ENCODE measurements around the gene EPX.

Gene EPX

GRCh38 chr17:58195518-58196123, 3.1 kb downstream of the EPX start:
- Mint-ChIP-seq H3K36me3 (no peaks in the 10 kb centered on the region), H3K4me1 (peaks cover 3% of the 10 kb centered on the region), H3K27ac (no peak overlapping the region), H3K27me3 (peaks cover 22% of the 10 kb centered on the region), H3K4me3 (no peak overlapping the region), H3K9me3 (no peaks in the 10 kb centered on the region)
- no peak for ATAC-seq (ENCODE audit: low read depth)
- no peak for DNase-seq (ENCODE audit: low spot score in 2 of 2)

DNA sequence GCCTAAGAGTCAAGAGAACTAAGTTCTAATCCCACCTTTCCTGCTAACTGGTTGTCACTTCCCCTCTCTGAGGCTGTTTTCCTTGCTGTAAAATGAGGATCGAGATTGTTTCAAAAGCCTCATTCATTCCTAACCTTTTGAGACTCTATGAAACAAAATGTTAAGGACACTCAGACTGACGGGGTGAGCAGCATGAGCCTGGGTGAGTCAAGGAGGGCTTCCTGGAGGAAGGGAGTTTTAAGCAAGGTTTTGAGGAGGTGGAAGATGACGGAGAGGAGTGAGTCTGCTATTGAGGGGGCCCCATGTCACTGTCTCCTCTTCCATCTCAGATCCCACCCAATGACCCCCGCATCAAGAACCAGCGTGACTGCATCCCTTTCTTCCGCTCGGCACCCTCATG, 4.1 kb downstream of the EPX start:
- H3K27me3 Mint-ChIP-seq, result peaks cover 19% of the 10 kb centered on the region
- no peaks in the 10 kb centered on the region for H3K9me3 Mint-ChIP-seq
- no peaks in the 10 kb centered on the region for H3K36me3 Mint-ChIP-seq
- peaks cover 3% of the 10 kb centered on the region for H3K4me1 Mint-ChIP-seq
- DNase-seq (ENCODE audit: low spot score in 2 of 2) (no peak), ATAC-seq (ENCODE audit: low read depth) (no peak)
- no peak overlapping the region for H3K27ac Mint-ChIP-seq
- no peak overlapping the region for H3K4me3 Mint-ChIP-seq

DNA sequence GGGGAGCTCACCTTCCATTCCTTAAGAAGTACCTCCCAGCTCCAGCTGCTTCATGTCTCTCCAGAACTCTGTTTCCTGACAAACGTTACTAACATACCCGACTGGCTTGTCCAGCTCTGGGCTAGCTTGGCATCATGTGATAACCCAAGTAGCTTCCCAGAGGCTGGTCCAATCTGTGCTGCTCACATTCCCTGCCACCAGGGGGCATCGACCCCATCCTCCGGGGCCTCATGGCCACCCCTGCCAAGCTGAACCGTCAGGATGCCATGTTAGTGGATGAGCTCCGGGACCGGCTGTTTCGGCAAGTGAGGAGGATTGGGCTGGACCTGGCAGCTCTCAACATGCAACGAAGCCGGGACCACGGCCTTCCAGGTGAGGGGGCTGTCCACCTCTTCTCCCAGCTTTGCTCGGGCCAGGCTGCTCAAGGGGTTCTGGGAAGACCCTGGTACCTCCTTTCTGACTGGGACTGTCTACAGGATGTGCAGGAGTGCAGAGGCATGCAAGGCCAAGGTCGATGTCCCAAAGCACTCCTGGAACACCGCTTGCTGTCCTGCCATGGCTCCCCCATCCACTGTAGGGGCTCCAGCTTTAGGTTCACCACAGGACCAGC, 7.6 kb downstream of the EPX start:
- Mint-ChIP-seq H3K9me3 (no peaks in the 10 kb centered on the region), H3K4me3 (no peak overlapping the region), H3K27ac (no peak overlapping the region), H3K36me3 (peaks cover under 1% of the 10 kb centered on the region), H3K27me3 (peaks cover 14% of the 10 kb centered on the region), H3K4me1 (peaks cover 3% of the 10 kb centered on the region)
- ATAC-seq (ENCODE audit: low read depth) (peak; percentile 89), DNase-seq (ENCODE audit: low spot score in 2 of 2) (peak; percentile 46 to 47)

- ATAC-seq (ENCODE audit: low read depth) (no peak), DNase-seq (ENCODE audit: low spot score in 2 of 2) (no peak)
- Mint-ChIP-seq H3K27me3 (peaks cover 5% of the 10 kb centered on the region), H3K4me1 (peaks cover 3% of the 10 kb centered on the region), H3K9me3 (no peaks in the 10 kb centered on the region), H3K4me3 (no peak overlapping the region), H3K27ac (no peak overlapping the region), H3K36me3 (peaks cover 6% of the 10 kb centered on the region)
Observed at GRCh38 chr17:58202859-58203258, 10.3 kb downstream of the EPX start.

- Mint-ChIP-seq H3K9me3 (no peaks in the 10 kb centered on the region), H3K4me1 (peaks cover 3% of the 10 kb centered on the region)
- DNase-seq (ENCODE audit: low spot score in 2 of 2), result no peak
Observed at GRCh38 chr17:58204796-58205195, 12.3 kb downstream of the EPX start.

DNA sequence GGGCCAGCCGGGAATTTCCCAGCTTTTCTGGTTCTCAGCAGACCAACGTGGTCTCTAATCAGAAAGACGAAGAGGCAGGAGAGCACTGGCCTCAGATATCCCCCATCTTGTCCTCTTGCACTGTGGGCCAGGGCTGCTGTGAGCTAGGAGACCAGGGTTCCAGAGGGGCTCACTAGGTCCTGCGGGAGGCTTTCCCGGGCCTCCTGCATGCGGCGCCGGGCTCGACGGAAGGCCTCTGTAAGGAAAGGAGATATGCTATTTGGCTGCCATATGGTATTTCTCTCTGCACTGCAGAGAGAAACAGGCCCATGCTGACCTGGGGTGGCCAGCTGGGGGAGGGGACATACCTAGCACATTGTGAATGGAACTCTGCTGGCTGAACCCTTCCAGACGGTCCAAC, 13.4 kb downstream of the EPX start:
- Mint-ChIP-seq H3K36me3 (peaks cover 20% of the 10 kb centered on the region), H3K27ac (no peak overlapping the region), H3K4me3 (no peak overlapping the region), H3K9me3 (no peaks in the 10 kb centered on the region), H3K27me3 (no peaks in the 10 kb centered on the region), H3K4me1 (no peaks in the 10 kb centered on the region)
- DNase-seq (ENCODE audit: low spot score in 2 of 2), result no peak
- no peak for ATAC-seq (ENCODE audit: low read depth)

More at GRCh38 chr17:58204796-58205195, 12.3 kb downstream of the EPX start:
- Mint-ChIP-seq H3K36me3 (peaks cover 14% of the 10 kb centered on the region), H3K4me3 (no peak overlapping the region), H3K27me3 (peaks cover 2% of the 10 kb centered on the region), H3K27ac (no peak overlapping the region)
- no peak for ATAC-seq (ENCODE audit: low read depth)

GRCh38 chr17:58207451-58207850, 14.9 kb downstream of the EPX start:
- DNase-seq (ENCODE audit: low spot score in 2 of 2) (no peak), ATAC-seq (ENCODE audit: low read depth) (no peak)
- H3K4me1 Mint-ChIP-seq, result peaks cover 2% of the 10 kb centered on the region
- H3K4me3 Mint-ChIP-seq, result no peak overlapping the region
- H3K27ac Mint-ChIP-seq, result no peak overlapping the region
- H3K9me3 Mint-ChIP-seq, result no peaks in the 10 kb centered on the region
- H3K27me3 Mint-ChIP-seq, result no peaks in the 10 kb centered on the region
- H3K36me3 Mint-ChIP-seq, result peaks cover 23% of the 10 kb centered on the region

DNA sequence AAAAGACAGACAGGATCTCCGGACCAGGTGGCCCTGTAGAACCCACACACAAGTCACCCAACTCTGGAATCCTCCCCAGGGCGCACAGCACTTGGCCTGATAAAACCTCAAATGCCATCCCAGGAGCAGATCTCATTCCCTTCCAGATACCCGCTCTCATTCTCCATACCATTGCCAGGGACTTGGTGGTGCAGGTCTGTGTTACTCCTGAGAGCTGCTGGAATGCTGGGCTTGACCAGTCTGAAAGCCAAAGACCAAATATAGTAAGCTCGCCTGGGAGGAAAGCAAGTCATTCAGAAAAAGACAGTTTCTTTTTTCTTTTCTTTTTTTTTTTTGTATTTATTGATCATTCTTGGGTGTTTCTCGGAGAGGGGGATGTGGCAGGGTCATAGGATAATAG, 15.8 kb downstream of the EPX start:
- H3K36me3 Mint-ChIP-seq, result peaks cover 26% of the 10 kb centered on the region
- no peak overlapping the region for H3K4me3 Mint-ChIP-seq
- ATAC-seq (ENCODE audit: low read depth) (no peak), DNase-seq (ENCODE audit: low spot score in 2 of 2) (no peak)
- H3K27me3 Mint-ChIP-seq, result no peaks in the 10 kb centered on the region
- H3K9me3 Mint-ChIP-seq, result no peaks in the 10 kb centered on the region
- H3K4me1 Mint-ChIP-seq, result peaks cover 2% of the 10 kb centered on the region
- no peak overlapping the region for H3K27ac Mint-ChIP-seq

DNA sequence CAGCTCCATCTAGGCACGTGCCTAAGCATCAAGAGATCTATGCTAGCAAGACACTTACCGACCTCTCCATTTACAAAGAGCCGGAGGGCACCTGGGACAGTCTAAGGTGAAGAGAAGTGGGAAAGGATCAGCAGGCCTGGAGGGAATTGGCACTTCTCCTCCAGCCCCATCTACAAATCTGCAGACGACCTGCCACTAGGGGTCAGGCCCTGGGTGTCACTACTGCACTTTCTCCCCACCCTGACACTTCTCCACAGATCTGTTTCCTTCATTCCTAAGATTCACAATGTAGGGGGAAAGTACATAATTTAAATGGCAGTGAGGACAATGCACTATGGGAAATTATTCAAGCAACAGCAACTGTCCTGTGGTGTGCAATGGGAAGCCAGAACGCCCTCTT, 18.4 kb downstream of the EPX start:
- H3K36me3 Mint-ChIP-seq, result peaks cover 28% of the 10 kb centered on the region
- no peaks in the 10 kb centered on the region for H3K9me3 Mint-ChIP-seq
- peaks cover 2% of the 10 kb centered on the region for H3K4me1 Mint-ChIP-seq
- no peak overlapping the region for H3K27ac Mint-ChIP-seq
- no peak overlapping the region for H3K4me3 Mint-ChIP-seq
- no peak for DNase-seq (ENCODE audit: low spot score in 2 of 2)
- H3K27me3 Mint-ChIP-seq, result no peaks in the 10 kb centered on the region
- no peak for ATAC-seq (ENCODE audit: low read depth)

DNA sequence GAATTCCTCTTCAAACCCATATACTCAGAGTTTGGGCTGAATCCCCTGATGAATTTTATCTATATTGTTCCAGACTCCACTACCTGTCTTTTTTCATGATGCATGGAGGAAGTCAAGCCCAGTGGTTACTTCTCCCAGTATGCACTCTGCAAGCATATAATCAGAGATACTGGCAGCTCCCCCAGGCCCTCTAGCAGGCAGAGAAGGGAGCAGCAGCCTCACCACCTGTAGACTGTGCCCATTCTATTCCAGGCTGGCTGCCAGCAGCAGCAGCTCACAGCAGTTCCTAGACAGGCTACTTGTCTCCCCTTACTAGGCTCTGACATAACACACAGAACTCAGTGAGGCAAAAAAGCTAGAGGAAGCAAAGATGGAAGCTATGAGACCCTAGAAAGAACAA, 23.2 kb downstream of the EPX start:
- Mint-ChIP-seq H3K4me1 (peaks cover 18% of the 10 kb centered on the region), H3K9me3 (no peaks in the 10 kb centered on the region), H3K36me3 (peaks cover 10% of the 10 kb centered on the region), H3K4me3 (no peak overlapping the region), H3K27me3 (no peaks in the 10 kb centered on the region), H3K27ac (peak overlapping the region; percentile 100)
- ATAC-seq (ENCODE audit: low read depth) (no peak), DNase-seq (ENCODE audit: low spot score in 2 of 2) (no peak)

- Mint-ChIP-seq H3K9me3 (no peaks in the 10 kb centered on the region), H3K27me3 (no peaks in the 10 kb centered on the region), H3K4me3 (peak overlapping the region; percentile 34), H3K36me3 (peaks cover 7% of the 10 kb centered on the region), H3K27ac (peak overlapping the region; percentile 100), H3K4me1 (peaks cover 18% of the 10 kb centered on the region)
- no peak for DNase-seq (ENCODE audit: low spot score in 2 of 2)
- ATAC-seq (ENCODE audit: low read depth), result no peak
Observed at GRCh38 chr17:58217766-58218165, 25.2 kb downstream of the EPX start.

DNA sequence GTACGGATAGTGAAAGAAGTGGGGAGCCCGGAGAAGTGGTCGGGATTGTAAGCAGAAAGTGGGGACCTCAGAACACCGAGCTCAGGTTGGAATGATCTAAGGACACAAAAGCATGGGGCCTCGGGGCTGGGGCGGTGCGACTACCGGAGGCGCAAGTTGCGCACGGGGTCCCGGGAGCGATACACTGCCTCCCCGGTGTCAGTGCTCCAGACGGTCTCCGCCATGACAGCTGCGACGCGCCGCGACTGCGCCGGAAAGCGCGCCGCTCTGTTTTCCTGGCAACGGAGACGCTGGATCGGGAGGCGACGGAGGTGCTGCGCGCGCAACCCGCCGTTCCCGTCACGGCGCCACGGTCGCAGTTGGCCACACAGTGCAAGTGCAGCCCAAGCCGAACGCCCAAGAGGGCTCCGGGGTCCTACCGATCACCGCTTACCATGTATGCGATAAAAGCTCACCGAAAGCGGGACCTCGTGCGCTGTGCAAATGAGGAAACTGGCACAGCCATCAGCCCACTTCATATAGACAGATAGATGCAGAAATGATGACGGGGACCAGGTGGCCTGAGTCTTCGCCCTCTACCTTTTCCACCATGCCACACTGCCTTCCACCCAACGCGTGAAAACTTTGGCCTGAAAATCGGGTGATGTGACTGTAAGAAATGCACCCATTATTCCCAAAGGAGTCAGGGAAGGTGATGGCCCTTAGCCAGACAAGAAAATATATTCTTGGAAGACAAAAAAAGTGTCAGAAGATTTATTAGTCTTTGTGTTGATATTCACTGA, 26.7 kb downstream of the EPX start, which contains the start of gene MKS1:
Gene MKS1 (minus strand): TSS at position 249 of the 782 bp plus-strand sequence. CDS start 25 bp downstream, at position 224.
- DNase-seq (ENCODE audit: low spot score in 2 of 2), result peak; percentile 90 to 92
- H3K9me3 Mint-ChIP-seq, result no peaks in the 10 kb centered on the region
- no peaks in the 10 kb centered on the region for H3K36me3 Mint-ChIP-seq
- peak; percentile 90 for ATAC-seq (ENCODE audit: low read depth)
- peak within 1 kb of the TSS; percentile 93 for H3K4me3 Mint-ChIP-seq
- peaks cover 18% of the 10 kb centered on the region for H3K4me1 Mint-ChIP-seq
- H3K27me3 Mint-ChIP-seq, result peaks cover 2% of the 10 kb centered on the region
- H3K27ac Mint-ChIP-seq, result peak within 1 kb of the TSS; percentile 100

- H3K4me3 Mint-ChIP-seq, result peak overlapping the region; percentile 93
- H3K27me3 Mint-ChIP-seq, result peaks cover 2% of the 10 kb centered on the region
- peaks cover 18% of the 10 kb centered on the region for H3K4me1 Mint-ChIP-seq
- peak overlapping the region; percentile 100 for H3K27ac Mint-ChIP-seq
- no peaks in the 10 kb centered on the region for H3K36me3 Mint-ChIP-seq
- ATAC-seq (ENCODE audit: low read depth), result no peak
- DNase-seq (ENCODE audit: low spot score in 2 of 2), result no peak
- no peaks in the 10 kb centered on the region for H3K9me3 Mint-ChIP-seq
Observed at GRCh38 chr17:58219789-58220183, 27.3 kb downstream of the EPX start.

DNA sequence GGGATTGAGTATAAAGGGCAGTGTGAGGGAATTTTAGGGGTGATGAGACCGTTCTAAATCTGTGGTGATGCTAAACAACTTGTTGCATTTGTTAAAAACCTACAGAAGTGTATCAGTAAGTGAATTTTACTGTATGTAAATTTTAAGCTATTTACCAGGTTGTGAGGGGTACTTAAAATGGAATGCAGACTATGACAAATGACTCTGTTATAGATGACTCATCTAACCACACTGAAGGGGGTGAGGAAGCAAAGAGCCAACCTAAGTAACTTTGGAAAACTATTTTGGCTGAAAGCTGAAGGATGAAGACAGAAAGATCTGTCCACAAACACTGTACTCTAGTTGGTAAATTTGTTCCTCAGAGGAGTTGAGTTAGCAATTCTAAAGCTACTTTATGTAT, 31.8 kb downstream of the EPX start:
- H3K4me1 Mint-ChIP-seq, result peaks cover 7% of the 10 kb centered on the region
- H3K9me3 Mint-ChIP-seq, result no peaks in the 10 kb centered on the region
- peaks cover 4% of the 10 kb centered on the region for H3K27me3 Mint-ChIP-seq
- ATAC-seq (ENCODE audit: low read depth) (no peak), DNase-seq (ENCODE audit: low spot score in 2 of 2) (no peak)
- H3K27ac Mint-ChIP-seq, result no peak overlapping the region
- no peaks in the 10 kb centered on the region for H3K36me3 Mint-ChIP-seq
- no peak overlapping the region for H3K4me3 Mint-ChIP-seq
